Esophagus muscularis mucosa (tissue), 3 donors: Measurements from ENCODE around the gene ZNF416.

ENCODE experiments used
- CTCF ChIP-seq, 3 experiments: fragments of 200-600 bp in 2 of 3; fragments of 450-650 bp in 1 of 3; sonication (generic) in 2 of 3; IDR thresholded peaks; one replicate each; pipeline ENCODE4 v1.5.1; 2017 to 2019; ENCODE audit warnings: antibody characterized with exemption in 3 of 3, mild to moderate bottlenecking in 2 of 3, moderate library complexity in 1 of 3
- EP300 ChIP-seq: sonication (generic); formaldehyde crosslinking; IDR thresholded peaks from one replicate; pipeline ENCODE4 v1.6.1; 2017; ENCODE audit warnings: antibody characterized with exemption

GRCh38 chr19:57578487-57579205 lies at the start of gene ZNF416:
- TF ChIP-seq CTCF (IDR thresholded peaks at IDR 0.05) (peak; percentile 19 to 27 (median 22)), EP300 (no peak)
